22Rv1 (cell line): ENCODE results near the gene ZNF407.

Source experiments
- ZFX ChIP-seq: fragments of 450-650 bp; IDR thresholded peaks from 2 replicates; pipeline ENCODE4 v1.6.1; 2017; ENCODE audit warnings: antibody characterized with exemption, borderline replicate concordance
- TF ChIP-seq, protein P1 (sequence below): fragments of 450-650 bp; IDR thresholded peaks from 2 replicates; pipeline ENCODE4 v1.5.1; 2017; ENCODE audit warnings: mild to moderate bottlenecking

DNA sequence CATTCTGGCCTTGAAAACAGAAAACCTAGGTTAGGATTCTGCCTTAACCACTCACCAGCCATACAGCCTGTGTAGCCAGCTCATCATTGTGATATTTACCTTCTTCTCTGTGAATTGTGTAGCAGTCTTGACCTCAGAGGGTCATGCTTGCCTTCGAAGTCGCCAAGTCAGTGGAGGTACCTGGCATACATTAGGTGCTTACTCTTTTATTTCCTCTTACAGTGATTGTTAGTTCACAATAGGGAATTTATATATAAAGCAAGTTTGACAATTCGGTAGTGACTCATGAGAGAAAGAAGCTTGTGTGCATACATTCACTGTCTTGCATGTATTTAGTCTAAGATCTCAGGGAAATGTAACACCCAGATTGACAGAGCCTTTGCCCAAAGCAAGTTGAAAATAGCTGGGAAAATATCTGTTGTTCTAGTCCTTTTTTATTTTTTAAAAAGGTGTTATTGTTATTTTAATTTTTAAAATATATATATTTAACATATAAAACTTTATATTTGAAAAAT, 320.7 kb downstream of the ZNF407 start:
- TF ChIP-seq, protein P1, sequence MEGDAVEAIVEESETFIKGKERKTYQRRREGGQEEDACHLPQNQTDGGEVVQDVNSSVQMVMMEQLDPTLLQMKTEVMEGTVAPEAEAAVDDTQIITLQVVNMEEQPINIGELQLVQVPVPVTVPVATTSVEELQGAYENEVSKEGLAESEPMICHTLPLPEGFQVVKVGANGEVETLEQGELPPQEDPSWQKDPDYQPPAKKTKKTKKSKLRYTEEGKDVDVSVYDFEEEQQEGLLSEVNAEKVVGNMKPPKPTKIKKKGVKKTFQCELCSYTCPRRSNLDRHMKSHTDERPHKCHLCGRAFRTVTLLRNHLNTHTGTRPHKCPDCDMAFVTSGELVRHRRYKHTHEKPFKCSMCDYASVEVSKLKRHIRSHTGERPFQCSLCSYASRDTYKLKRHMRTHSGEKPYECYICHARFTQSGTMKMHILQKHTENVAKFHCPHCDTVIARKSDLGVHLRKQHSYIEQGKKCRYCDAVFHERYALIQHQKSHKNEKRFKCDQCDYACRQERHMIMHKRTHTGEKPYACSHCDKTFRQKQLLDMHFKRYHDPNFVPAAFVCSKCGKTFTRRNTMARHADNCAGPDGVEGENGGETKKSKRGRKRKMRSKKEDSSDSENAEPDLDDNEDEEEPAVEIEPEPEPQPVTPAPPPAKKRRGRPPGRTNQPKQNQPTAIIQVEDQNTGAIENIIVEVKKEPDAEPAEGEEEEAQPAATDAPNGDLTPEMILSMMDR: no peak
- TF ChIP-seq ZFX: no peak
